B cell (primary cell): ENCODE data around the gene MTERF2. TPM values are rescaled to one million over a fixed set of nuclear protein-coding genes. Genes with fewer than 3 reads are reported as not detected.

Source experiments
- ATAC-seq: fragments of 200-7000 bp; cut with Tn5 transposase; one replicate; pipeline ENCODE4 v1.10.0; 2021; ENCODE audit warnings: low read depth, mild to moderate bottlenecking, moderate number of reproducible peaks, moderate library complexity
- CTCF ChIA-PET: fragments of 350-600 bp; sonication (Branson Sonifier 250); formaldehyde crosslinking; loops from one replicate; lab custom pipeline; 2021; ENCODE audit warnings: antibody characterized with exemption, inconsistent platforms; lab: Charles Lee
- POLR2A ChIA-PET: fragments of 350-600 bp; sonication (Branson Sonifier 250); formaldehyde crosslinking; loops from one replicate; lab custom pipeline; 2021; ENCODE audit warnings: antibody characterized with exemption; lab: Charles Lee
- DNase-seq: peaks from one replicate; pipeline ENCODE4 v3.0.0; 2013
- H2AFZ ChIP-seq: 2 replicates; pipeline ENCODE4 v1.6.1; 2012; ENCODE audit warnings: mild to moderate bottlenecking, low read depth, low read length; ENCODE audit not compliant: insufficient read depth, poor library complexity, severe bottlenecking
- H3K27ac ChIP-seq, 2 donors: 1 replicate in 1 of 2; 2 replicates in 1 of 2; pipeline ENCODE4 v1.5.1; 2012 to 2013; ENCODE audit warnings: low read length in 2 of 2, mild to moderate bottlenecking in 2 of 2, moderate library complexity in 1 of 2
- H3K27me3 ChIP-seq, 4 experiments: fragments of 200-600 bp in 1 of 4; sonication (generic) in 1 of 4; replicated peaks in 1 of 4; 1 replicate in 2 of 4; 2 replicates in 2 of 4; pipeline versions ENCODE4 v1.6.1 to v1.7.0; 2013 to 2016; ENCODE audit warnings: low read length in 3 of 4, mild to moderate bottlenecking in 2 of 4, mixed read lengths in 1 of 4, moderate library complexity in 1 of 4; ENCODE audit not compliant: insufficient read depth in 4 of 4, control insufficient read depth in 3 of 4; ENCODE audit errors: control extremely low read depth in 1 of 4
- H3K36me3 ChIP-seq, 2 experiments: replicated peaks in 1 of 2; 1 replicate in 1 of 2; 2 replicates in 1 of 2; pipeline versions ENCODE4 v1.6.1 to v1.7.1; 2013; ENCODE audit warnings: low read length in 1 of 2; ENCODE audit not compliant: insufficient read depth in 2 of 2, control insufficient read depth in 1 of 2; ENCODE audit errors: control extremely low read depth in 1 of 2, extremely low read depth in 1 of 2
- H3K4me1 ChIP-seq, 2 donors: fragments of 200-600 bp in 1 of 2; sonication (generic) in 1 of 2; 1 replicate in 1 of 2; 2 replicates in 1 of 2; pipeline versions ENCODE4 v1.5.1 to v1.6.1; 2013 to 2017; ENCODE audit warnings: low read length in 2 of 2; ENCODE audit not compliant: control insufficient read depth in 2 of 2, insufficient read depth in 2 of 2
- H3K4me2 ChIP-seq: replicated peaks from 2 replicates; pipeline ENCODE3; 2012; ENCODE audit warnings: mild to moderate bottlenecking, low read depth, low read length; ENCODE audit not compliant: poor library complexity, severe bottlenecking
- H3K4me3 ChIP-seq, 5 experiments: fragments of 200-600 bp in 1 of 5; sonication (generic) in 1 of 5; 1 replicate in 3 of 5; 2 replicates in 2 of 5; pipeline versions ENCODE4 v1.5.1 to v1.7.0; 2011 to 2016; ENCODE audit warnings: low read length in 4 of 5, mild to moderate bottlenecking in 4 of 5, low read depth in 2 of 5, control low read depth in 1 of 5, moderate library complexity in 1 of 5; ENCODE audit not compliant: insufficient read depth in 1 of 5; ENCODE audit errors: control extremely low read depth in 1 of 5, extremely low read depth in 1 of 5
- H3K79me2 ChIP-seq: fragments of 200-600 bp; sonication (generic); one replicate; pipeline ENCODE4 v1.6.0; 2016; ENCODE audit warnings: low read length; ENCODE audit not compliant: control insufficient read depth, insufficient read depth
- H3K9ac ChIP-seq: fragments of 200-600 bp; sonication (generic); 2 replicates; pipeline ENCODE4 v1.6.1; 2017; ENCODE audit warnings: mild to moderate bottlenecking, low read length, moderate library complexity
- H3K9me3 ChIP-seq, 3 donors: one replicate each; pipeline versions ENCODE4 v1.6.1 to v1.7.1; 2013; ENCODE audit warnings: low read length in 2 of 3; ENCODE audit not compliant: control insufficient read depth in 2 of 3, insufficient read depth in 1 of 3; ENCODE audit errors: control extremely low read depth in 1 of 3
- H4K20me1 ChIP-seq: 2 replicates; pipeline ENCODE4 v1.6.0; 2012; ENCODE audit warnings: mild to moderate bottlenecking, low read length; ENCODE audit not compliant: insufficient read depth, control insufficient read depth, poor library complexity, severe bottlenecking
- H3K27ac Mint-ChIP-seq: one replicate; pipeline ENCODE4 v1.8.0; 2021; ENCODE audit warnings: mixed read lengths
- H3K27me3 Mint-ChIP-seq: one replicate; pipeline ENCODE4 v1.8.0; 2021; ENCODE audit warnings: mixed read lengths
- H3K4me1 Mint-ChIP-seq: one replicate; pipeline ENCODE4 v1.8.0; 2021; ENCODE audit warnings: mixed read lengths
- H3K4me3 Mint-ChIP-seq: one replicate; pipeline ENCODE4 v1.8.0; 2021; ENCODE audit warnings: mixed read lengths
- H3K9me3 Mint-ChIP-seq: one replicate; pipeline ENCODE4 v1.8.0; 2022; ENCODE audit warnings: mixed read lengths; ENCODE audit not compliant: insufficient read depth
- EZH2 ChIP-seq: IDR thresholded peaks from 2 replicates; pipeline ENCODE4 v1.6.1; 2012; ENCODE audit warnings: borderline replicate concordance, low read depth, mild to moderate bottlenecking, moderate library complexity, low read length; ENCODE audit not compliant: insufficient read depth, poor library complexity, severe bottlenecking
- WGBS: methylation state at CpG from one replicate; pipeline ENCODE4 v1.1.5; 2013; ENCODE audit warnings: missing lambda C conversion rate; ENCODE audit not compliant: insufficient coverage; 5-methylcytosine and 5-hydroxymethylcytosine counted together
- intact Hi-C: fragments of 100-400 bp; cut with micrococcal nuclease; formaldehyde crosslinking; loops from one replicate; pipeline ENCODE4 v1.10.0; 2022
- polyA minus RNA-seq: library from RNA; depleted of rRNA, polyadenylated mRNA; stranded (reverse); fragments of >200 nt; gene quantifications from 2 replicates; pipeline ENCODE4 v1.2.3, GENCODE V29; 2012
- polyA plus RNA-seq: library from polyadenylated mRNA; depleted of rRNA; stranded (reverse); fragments of >200 nt; gene quantifications from 2 replicates; pipeline ENCODE4 v1.2.3, GENCODE V29; 2012
- total RNA-seq, 2 donors: library from RNA; stranded (reverse); fragments of 120-200 nt in 1 of 2; gene quantifications; 1 replicate in 1 of 2; 2 replicates in 1 of 2; pipeline versions ENCODE4 v1.2.3 to v1.2.4, GENCODE V29; 2013 to 2022
- TF ChIP-seq, protein P1 (sequence below): fragments of 200-600 bp; IDR thresholded peaks from one replicate; pipeline ENCODE4 v1.8.0; 2022; ENCODE audit warnings: antibody characterized with exemption, mild to moderate bottlenecking

The MTERF2 gene, protein sequence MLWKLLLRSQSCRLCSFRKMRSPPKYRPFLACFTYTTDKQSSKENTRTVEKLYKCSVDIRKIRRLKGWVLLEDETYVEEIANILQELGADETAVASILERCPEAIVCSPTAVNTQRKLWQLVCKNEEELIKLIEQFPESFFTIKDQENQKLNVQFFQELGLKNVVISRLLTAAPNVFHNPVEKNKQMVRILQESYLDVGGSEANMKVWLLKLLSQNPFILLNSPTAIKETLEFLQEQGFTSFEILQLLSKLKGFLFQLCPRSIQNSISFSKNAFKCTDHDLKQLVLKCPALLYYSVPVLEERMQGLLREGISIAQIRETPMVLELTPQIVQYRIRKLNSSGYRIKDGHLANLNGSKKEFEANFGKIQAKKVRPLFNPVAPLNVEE
- 7.1 and 9.4 TPM in 2 replicates for total RNA-seq
- total RNA-seq (2013), result 4.8 TPM
- polyA plus RNA-seq, result 3.1 and 3.7 TPM in 2 replicates
- polyA minus RNA-seq, result 0.69 and 1.6 TPM in 2 replicates

DNA sequence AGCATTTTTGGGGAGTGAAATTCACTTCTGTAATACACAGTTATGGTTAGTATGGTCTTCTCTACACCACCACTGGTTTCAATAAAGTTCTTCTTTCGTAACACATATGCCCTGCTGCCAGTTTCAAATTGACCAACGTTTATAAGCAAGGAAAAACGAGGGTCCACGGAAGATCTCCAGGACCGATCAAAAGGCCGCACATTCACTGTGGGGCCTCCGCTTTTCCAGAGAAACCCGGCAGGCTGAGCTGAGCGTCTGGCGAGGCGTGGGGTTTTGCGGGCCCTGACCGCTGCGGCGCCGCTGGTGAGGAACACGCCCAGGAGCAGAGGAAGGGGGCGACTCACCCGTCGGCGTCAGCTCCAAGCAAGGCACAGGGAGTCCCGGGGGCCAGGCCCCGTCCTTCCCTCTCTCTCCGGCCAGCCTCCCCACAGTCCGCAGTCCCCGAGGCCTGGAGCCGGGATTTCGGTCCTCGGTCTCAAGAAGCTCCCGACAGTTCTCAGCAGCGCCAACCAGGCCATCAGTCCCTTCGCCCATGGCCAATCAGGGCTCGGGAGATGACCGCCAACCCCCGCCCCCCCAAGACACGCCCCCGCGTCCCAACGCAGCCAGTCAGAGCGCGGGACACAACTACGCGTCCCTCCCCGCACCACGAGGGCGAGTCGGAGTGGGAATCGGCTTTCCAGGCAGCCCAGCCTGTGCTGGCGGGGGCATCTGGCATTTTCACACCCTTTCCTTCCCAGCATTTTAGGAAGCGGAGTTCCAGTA is at the start of gene MTERF2:
Gene MTERF2, minus strand, starts transcription at position 522 of the 765 bp plus-strand sequence. CDS start 8,432 bp downstream, outside the sequence.
- Histone ChIP-seq H3K27ac (peak within 1 kb of the TSS; percentile 5 to 28), H3K9me3 (no peaks in the 10 kb centered on the region), H2AFZ (peak within 1 kb of the TSS; percentile 89), H3K79me2 (no peaks in the 10 kb centered on the region), H3K36me3 (no peaks in the 10 kb centered on the region), H3K27me3 (no peaks in the 10 kb centered on the region), H3K4me2 (peak within 1 kb of the TSS; percentile 82), H4K20me1 (no peaks in the 10 kb centered on the region), H3K9ac (peak within 1 kb of the TSS; percentile 80), H3K4me1 (peaks cover 13 to 16% of the 10 kb centered on the region in 2 donors), H3K4me3 (peak within 1 kb of the TSS; percentile 80 to 91 (median 85))
- Mint-ChIP-seq H3K4me3 (peak within 1 kb of the TSS; percentile 95), H3K27ac (peak within 1 kb of the TSS; percentile 77), H3K4me1 (peaks cover 28% of the 10 kb centered on the region), H3K27me3 (no peaks in the 10 kb centered on the region), H3K9me3 (no peaks in the 10 kb centered on the region)
- under 1% methylated on average over 47 of the region's 50 CpGs for WGBS
- POLR2A ChIA-PET, result interaction anchor here (1.0 to 1.7 kb wide), 2 partner anchors 30 to 629 kb away, joined by 4 read pairs; partner anchors contain the start of gene POLR3B
- peak; percentile 85 for DNase-seq
- no peak for TF ChIP-seq EZH2
- TF ChIP-seq, protein P1, sequence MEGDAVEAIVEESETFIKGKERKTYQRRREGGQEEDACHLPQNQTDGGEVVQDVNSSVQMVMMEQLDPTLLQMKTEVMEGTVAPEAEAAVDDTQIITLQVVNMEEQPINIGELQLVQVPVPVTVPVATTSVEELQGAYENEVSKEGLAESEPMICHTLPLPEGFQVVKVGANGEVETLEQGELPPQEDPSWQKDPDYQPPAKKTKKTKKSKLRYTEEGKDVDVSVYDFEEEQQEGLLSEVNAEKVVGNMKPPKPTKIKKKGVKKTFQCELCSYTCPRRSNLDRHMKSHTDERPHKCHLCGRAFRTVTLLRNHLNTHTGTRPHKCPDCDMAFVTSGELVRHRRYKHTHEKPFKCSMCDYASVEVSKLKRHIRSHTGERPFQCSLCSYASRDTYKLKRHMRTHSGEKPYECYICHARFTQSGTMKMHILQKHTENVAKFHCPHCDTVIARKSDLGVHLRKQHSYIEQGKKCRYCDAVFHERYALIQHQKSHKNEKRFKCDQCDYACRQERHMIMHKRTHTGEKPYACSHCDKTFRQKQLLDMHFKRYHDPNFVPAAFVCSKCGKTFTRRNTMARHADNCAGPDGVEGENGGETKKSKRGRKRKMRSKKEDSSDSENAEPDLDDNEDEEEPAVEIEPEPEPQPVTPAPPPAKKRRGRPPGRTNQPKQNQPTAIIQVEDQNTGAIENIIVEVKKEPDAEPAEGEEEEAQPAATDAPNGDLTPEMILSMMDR, result no peak
- CTCF ChIA-PET, result interaction anchor here (1.0 kb wide), 1 partner anchor 20 kb away, joined by 3 read pairs; no protein-coding TSS in a partner anchor
- intact Hi-C loops, result loop anchor here (1.0 kb wide), 4 partner anchors 13 to 630 kb away; partner anchors contain the start of genes CRY1, POLR3B and TMEM263
- peak; percentile 98 for ATAC-seq
